Measurements from ENCODE around the gene FANCI.
"Not testable (repeated sequence)": the region's sequence is repeated elsewhere in the genome, so short reads cannot be mapped to it uniquely, and the experiment has no call there.

The FANCI gene

GRCh38 chr15:89277281-89277680, 33.5 kb downstream of the FANCI start:
- not testable (repeated sequence) for H3K27me3 ChIP-seq (replicated peaks; ENCODE audit: control insufficient read depth, insufficient read depth, low read length); DNase-seq (ENCODE audit: low read depth); H3K9me3 ChIP-seq (ENCODE audit: control insufficient read depth, low read length); H3K4me1 ChIP-seq (ENCODE audit: control insufficient read depth, insufficient read depth, low read length); H3K4me3 ChIP-seq (ENCODE audit: low read length); H3K9ac ChIP-seq (ENCODE audit: low read length); H3K36me3 ChIP-seq (ENCODE audit: control insufficient read depth, insufficient read depth, low read length, severe bottlenecking)

GRCh38 chr15:89278307-89278706, 34.5 kb downstream of the FANCI start:
- H3K4me1 ChIP-seq (ENCODE audit: control insufficient read depth, insufficient read depth, low read length), result peaks cover 10% of the 10 kb centered on the region
- no peaks in the 10 kb centered on the region for H3K27me3 ChIP-seq (replicated peaks; ENCODE audit: control insufficient read depth, insufficient read depth, low read length)
- H3K36me3 ChIP-seq (ENCODE audit: control insufficient read depth, insufficient read depth, low read length, severe bottlenecking), result no peaks in the 10 kb centered on the region
- peak; percentile 4 for DNase-seq (ENCODE audit: low read depth)
- H3K4me3 ChIP-seq (ENCODE audit: low read length), result no peak overlapping the region
- no peaks in the 10 kb centered on the region for H3K9me3 ChIP-seq (ENCODE audit: control insufficient read depth, low read length)
- H3K9ac ChIP-seq (ENCODE audit: low read length), result no peak overlapping the region

- Histone ChIP-seq H3K9ac (ENCODE audit: low read length) (no peak overlapping the region), H3K9me3 (ENCODE audit: control insufficient read depth, low read length) (peaks cover 3% of the 10 kb centered on the region), H3K4me1 (ENCODE audit: control insufficient read depth, insufficient read depth, low read length) (peaks cover 10% of the 10 kb centered on the region), H3K36me3 (ENCODE audit: control insufficient read depth, insufficient read depth, low read length, severe bottlenecking) (no peaks in the 10 kb centered on the region), H3K4me3 (ENCODE audit: low read length) (no peak overlapping the region), H3K27me3 (replicated peaks; ENCODE audit: control insufficient read depth, insufficient read depth, low read length) (no peaks in the 10 kb centered on the region)
- no peak for DNase-seq (ENCODE audit: low read depth)
Observed at GRCh38 chr15:89282631-89283030, 38.9 kb downstream of the FANCI start.

GRCh38 chr15:89283201-89283600, 39.4 kb downstream of the FANCI start:
- Histone ChIP-seq H3K27me3 (replicated peaks; ENCODE audit: control insufficient read depth, insufficient read depth, low read length) (no peaks in the 10 kb centered on the region), H3K9ac (ENCODE audit: low read length) (no peak overlapping the region), H3K9me3 (ENCODE audit: control insufficient read depth, low read length) (peaks cover 3% of the 10 kb centered on the region), H3K4me1 (ENCODE audit: control insufficient read depth, insufficient read depth, low read length) (peaks cover 8% of the 10 kb centered on the region), H3K4me3 (ENCODE audit: low read length) (no peak overlapping the region), H3K36me3 (ENCODE audit: control insufficient read depth, insufficient read depth, low read length, severe bottlenecking) (no peaks in the 10 kb centered on the region)
- DNase-seq (ENCODE audit: low read depth), result no peak

- Histone ChIP-seq H3K36me3 (ENCODE audit: control insufficient read depth, insufficient read depth, low read length, severe bottlenecking) (no peaks in the 10 kb centered on the region), H3K4me1 (ENCODE audit: control insufficient read depth, insufficient read depth, low read length) (peaks cover 6% of the 10 kb centered on the region), H3K27me3 (replicated peaks; ENCODE audit: control insufficient read depth, insufficient read depth, low read length) (no peaks in the 10 kb centered on the region), H3K9me3 (ENCODE audit: control insufficient read depth, low read length) (no peaks in the 10 kb centered on the region), H3K9ac (ENCODE audit: low read length) (no peak overlapping the region), H3K4me3 (ENCODE audit: low read length) (no peak overlapping the region)
- DNase-seq (ENCODE audit: low read depth), result no peak
Observed at GRCh38 chr15:89291934-89292438, 48.2 kb downstream of the FANCI start.

- Histone ChIP-seq H3K27me3 (replicated peaks; ENCODE audit: control insufficient read depth, insufficient read depth, low read length) (no peaks in the 10 kb centered on the region), H3K4me1 (ENCODE audit: control insufficient read depth, insufficient read depth, low read length) (peaks cover 6% of the 10 kb centered on the region), H3K36me3 (ENCODE audit: control insufficient read depth, insufficient read depth, low read length, severe bottlenecking) (no peaks in the 10 kb centered on the region), H3K4me3 (ENCODE audit: low read length) (no peak overlapping the region), H3K9me3 (ENCODE audit: control insufficient read depth, low read length) (no peaks in the 10 kb centered on the region), H3K9ac (ENCODE audit: low read length) (no peak overlapping the region)
- DNase-seq (ENCODE audit: low read depth), result no peak
Observed at GRCh38 chr15:89293012-89293411, 49.2 kb downstream of the FANCI start.

GRCh38 chr15:89299896-89300295, 56.1 kb downstream of the FANCI start:
- H3K4me3 ChIP-seq (ENCODE audit: low read length), result no peak overlapping the region
- no peak overlapping the region for H3K9ac ChIP-seq (ENCODE audit: low read length)
- DNase-seq (ENCODE audit: low read depth), result peak; percentile 56
- no peaks in the 10 kb centered on the region for H3K27me3 ChIP-seq (replicated peaks; ENCODE audit: control insufficient read depth, insufficient read depth, low read length)
- H3K9me3 ChIP-seq (ENCODE audit: control insufficient read depth, low read length), result no peaks in the 10 kb centered on the region
- no peaks in the 10 kb centered on the region for H3K4me1 ChIP-seq (ENCODE audit: control insufficient read depth, insufficient read depth, low read length)
- peaks cover 2% of the 10 kb centered on the region for H3K36me3 ChIP-seq (ENCODE audit: control insufficient read depth, insufficient read depth, low read length, severe bottlenecking)

GRCh38 chr15:89301304-89302089, 57.7 kb downstream of the FANCI start:
- Histone ChIP-seq H3K9me3 (ENCODE audit: control insufficient read depth, low read length) (no peaks in the 10 kb centered on the region), H3K27me3 (replicated peaks; ENCODE audit: control insufficient read depth, insufficient read depth, low read length) (no peaks in the 10 kb centered on the region), H3K9ac (ENCODE audit: low read length) (no peak overlapping the region), H3K36me3 (ENCODE audit: control insufficient read depth, insufficient read depth, low read length, severe bottlenecking) (peaks cover 2% of the 10 kb centered on the region), H3K4me3 (ENCODE audit: low read length) (no peak overlapping the region), H3K4me1 (ENCODE audit: control insufficient read depth, insufficient read depth, low read length) (no peaks in the 10 kb centered on the region)
- no peak for DNase-seq (ENCODE audit: low read depth)

- no peaks in the 10 kb centered on the region for H3K27me3 ChIP-seq (replicated peaks; ENCODE audit: control insufficient read depth, insufficient read depth, low read length)
- H3K9ac ChIP-seq (ENCODE audit: low read length), result no peak overlapping the region
- H3K4me1 ChIP-seq (ENCODE audit: control insufficient read depth, insufficient read depth, low read length), result peaks cover 11% of the 10 kb centered on the region
- DNase-seq (ENCODE audit: low read depth), result no peak
- H3K4me3 ChIP-seq (ENCODE audit: low read length), result no peak overlapping the region
- peaks cover 2% of the 10 kb centered on the region for H3K36me3 ChIP-seq (ENCODE audit: control insufficient read depth, insufficient read depth, low read length, severe bottlenecking)
- no peaks in the 10 kb centered on the region for H3K9me3 ChIP-seq (ENCODE audit: control insufficient read depth, low read length)
Observed at GRCh38 chr15:89303986-89304385, 60.2 kb downstream of the FANCI start.

GRCh38 chr15:89305395-89305794, 61.6 kb downstream of the FANCI start:
- H3K4me3 ChIP-seq (ENCODE audit: low read length), result no peak overlapping the region
- H3K27me3 ChIP-seq (replicated peaks; ENCODE audit: control insufficient read depth, insufficient read depth, low read length), result no peaks in the 10 kb centered on the region
- H3K9me3 ChIP-seq (ENCODE audit: control insufficient read depth, low read length), result no peaks in the 10 kb centered on the region
- H3K9ac ChIP-seq (ENCODE audit: low read length), result no peak overlapping the region
- H3K36me3 ChIP-seq (ENCODE audit: control insufficient read depth, insufficient read depth, low read length, severe bottlenecking), result peaks cover 2% of the 10 kb centered on the region
- no peak for DNase-seq (ENCODE audit: low read depth)
- peaks cover 11% of the 10 kb centered on the region for H3K4me1 ChIP-seq (ENCODE audit: control insufficient read depth, insufficient read depth, low read length)

GRCh38 chr15:89307046-89307587, 63.3 kb downstream of the FANCI start:
- peak overlapping the region; percentile 31 for H3K9ac ChIP-seq (ENCODE audit: low read length)
- DNase-seq (ENCODE audit: low read depth), result peak; percentile 62
- peaks cover 14% of the 10 kb centered on the region for H3K4me1 ChIP-seq (ENCODE audit: control insufficient read depth, insufficient read depth, low read length)
- H3K4me3 ChIP-seq (ENCODE audit: low read length), result no peak overlapping the region
- H3K36me3 ChIP-seq (ENCODE audit: control insufficient read depth, insufficient read depth, low read length, severe bottlenecking), result peaks cover 2% of the 10 kb centered on the region
- no peaks in the 10 kb centered on the region for H3K9me3 ChIP-seq (ENCODE audit: control insufficient read depth, low read length)
- no peaks in the 10 kb centered on the region for H3K27me3 ChIP-seq (replicated peaks; ENCODE audit: control insufficient read depth, insufficient read depth, low read length)

Data from adipocyte (in vitro differentiated cells).